GM19468 (cell line): ENCODE results near the gene KRT4.
"Not testable (repeated sequence)": the region's sequence is repeated elsewhere in the genome, so short reads cannot be mapped to it uniquely, and the experiment has no call there.

Source experiments
- ATAC-seq: cut with Tn5 transposase; IDR thresholded peaks from one replicate; pipeline ENCODE4 v1.9.1; 2021; ENCODE audit warnings: mild to moderate bottlenecking, moderate library complexity, moderate number of reproducible peaks; ENCODE audit not compliant: unreplicated experiment; ENCODE audit errors: extremely low read depth

KRT4 gene

GRCh38 chr12:52813885-52814709, at the start of gene KRT4:
Gene KRT4, minus strand, starts transcription at chr12:52814116. Its CDS starts 58 bp downstream, at chr12:52814058.
- ATAC-seq: no peak

- no peak for ATAC-seq
Measured at GRCh38 chr12:52862023-52862422, 48.1 kb upstream of the KRT4 start.

- no peak for ATAC-seq
Measured at GRCh38 chr12:52861511-52861910, 47.6 kb upstream of the KRT4 start.

GRCh38 chr12:52860102-52860823, 46.3 kb upstream of the KRT4 start:
- no peak for ATAC-seq

GRCh38 chr12:52857500-52857899, 43.6 kb upstream of the KRT4 start:
- ATAC-seq: no peak

GRCh38 chr12:52856787-52857186, 42.9 kb upstream of the KRT4 start:
- ATAC-seq: no peak

- not testable (repeated sequence) for ATAC-seq
Measured at GRCh38 chr12:52856077-52856476, 42.2 kb upstream of the KRT4 start.

GRCh38 chr12:52851787-52852186, 37.9 kb upstream of the KRT4 start:
- no peak for ATAC-seq

GRCh38 chr12:52850681-52851080, 36.8 kb upstream of the KRT4 start:
- no peak for ATAC-seq

- ATAC-seq: no peak
Measured at GRCh38 chr12:52849511-52849910, 35.6 kb upstream of the KRT4 start.

- no peak for ATAC-seq
Measured at GRCh38 chr12:52848661-52849255, 34.8 kb upstream of the KRT4 start, which contains the start of gene KRT78. Gene KRT78, minus strand, starts transcription at chr12:52848994. Its CDS starts 64 bp downstream, at chr12:52848930.

- ATAC-seq: no peak
Measured at GRCh38 chr12:52847335-52848102, 33.6 kb upstream of the KRT4 start.

- no peak for ATAC-seq
Measured at GRCh38 chr12:52846356-52846970, 32.5 kb upstream of the KRT4 start.

GRCh38 chr12:52845946-52846345, 32.0 kb upstream of the KRT4 start:
- ATAC-seq: no peak

- no peak for ATAC-seq
Measured at GRCh38 chr12:52844386-52844785, 30.5 kb upstream of the KRT4 start.

- ATAC-seq: no peak
Measured at GRCh38 chr12:52839436-52840105, 25.7 kb upstream of the KRT4 start.

GRCh38 chr12:52838609-52839435, 24.9 kb upstream of the KRT4 start:
- ATAC-seq: no peak

GRCh38 chr12:52837781-52838608, 24.1 kb upstream of the KRT4 start:
- ATAC-seq: no peak
